H9 (cell line): ENCODE measurements around the gene TTC27. TPM values are rescaled to one million over a fixed set of nuclear protein-coding genes. Genes with fewer than 3 reads are reported as not detected.

Source experiments
- DNase-seq: peaks from one replicate; pipeline ENCODE4 v3.0.0-alpha.2; 2017
- H2AFZ ChIP-seq: one replicate; pipeline ENCODE4 v1.6.1; 2013; ENCODE audit warnings: mild to moderate bottlenecking, low read length, control low read depth, moderate library complexity
- H2AK5ac ChIP-seq: 2 replicates; pipeline ENCODE4 v1.6.1; 2013; ENCODE audit warnings: low read length, control low read depth, mixed read lengths; ENCODE audit not compliant: insufficient read length
- H2BK120ac ChIP-seq: one replicate; pipeline ENCODE4 v1.6.1; 2013; ENCODE audit warnings: low read depth, mild to moderate bottlenecking, low read length, control low read depth, inconsistent platforms; ENCODE audit not compliant: poor library complexity, severe bottlenecking
- H2BK12ac ChIP-seq: 2 replicates; pipeline ENCODE4 v1.6.1; 2013; ENCODE audit warnings: low read length, control low read depth, mixed read lengths, low read depth; ENCODE audit not compliant: insufficient read length
- H2BK15ac ChIP-seq: 2 replicates; pipeline ENCODE4 v1.6.1; 2013; ENCODE audit warnings: low read depth, low read length, control low read depth
- H2BK20ac ChIP-seq: one replicate; pipeline ENCODE4 v1.6.1; 2013; ENCODE audit warnings: low read depth, mild to moderate bottlenecking, low read length, control low read depth, inconsistent platforms; ENCODE audit not compliant: poor library complexity, severe bottlenecking
- H2BK5ac ChIP-seq: 2 replicates; pipeline ENCODE4 v1.6.1; 2013; ENCODE audit warnings: low read length, control low read depth, mixed read lengths; ENCODE audit not compliant: insufficient read length
- H3K14ac ChIP-seq: 2 replicates; pipeline ENCODE4 v1.6.1; 2013; ENCODE audit warnings: low read length, control low read depth; ENCODE audit not compliant: insufficient read depth
- H3K18ac ChIP-seq: 2 replicates; pipeline ENCODE4 v1.6.1; 2013; ENCODE audit warnings: low read depth, mild to moderate bottlenecking, mixed read lengths, low read length, control low read depth; ENCODE audit not compliant: insufficient read length
- H3K23ac ChIP-seq: 2 replicates; pipeline ENCODE4 v1.6.1; 2013; ENCODE audit warnings: low read length, control low read depth, mixed read lengths, low read depth; ENCODE audit not compliant: insufficient read length
- H3K23me2 ChIP-seq: 2 replicates; pipeline ENCODE4 v1.6.1; 2013; ENCODE audit warnings: low read depth, mild to moderate bottlenecking, mixed read lengths, low read length, control low read depth; ENCODE audit not compliant: insufficient read length, poor library complexity, severe bottlenecking
- H3K27ac ChIP-seq: 2 replicates; pipeline ENCODE4 v1.5.1; 2013; ENCODE audit warnings: low read length, control low read depth, mixed read lengths, low read depth; ENCODE audit not compliant: insufficient read length
- H3K27me3 ChIP-seq: 2 replicates; pipeline ENCODE4 v1.6.1; 2013; ENCODE audit warnings: low read length, control low read depth, inconsistent platforms; ENCODE audit not compliant: insufficient read depth
- H3K4ac ChIP-seq: 2 replicates; pipeline ENCODE4 v1.6.1; 2013; ENCODE audit warnings: low read depth, mild to moderate bottlenecking, control low read depth, inconsistent platforms, low read length, moderate library complexity
- H3K4me1 ChIP-seq: 2 replicates; pipeline ENCODE4 v1.6.1; 2013; ENCODE audit warnings: low read length, control low read depth, inconsistent platforms; ENCODE audit not compliant: insufficient read depth
- H3K4me2 ChIP-seq: 2 replicates; pipeline ENCODE4 v1.6.1; 2013; ENCODE audit warnings: low read length, control low read depth, mixed read lengths; ENCODE audit not compliant: insufficient read length, insufficient read depth
- H3K56ac ChIP-seq: 2 replicates; pipeline ENCODE4 v1.6.1; 2013; ENCODE audit warnings: low read depth, mild to moderate bottlenecking, mixed read lengths, low read length, control low read depth; ENCODE audit not compliant: insufficient read length
- H3K79me1 ChIP-seq: 2 replicates; pipeline ENCODE4 v1.6.1; 2013; ENCODE audit warnings: low read depth, mild to moderate bottlenecking, moderate library complexity, low read length, control low read depth, inconsistent platforms; ENCODE audit not compliant: insufficient read depth, poor library complexity, severe bottlenecking
- H3K79me2 ChIP-seq: 2 replicates; pipeline ENCODE4 v1.6.1; 2013; ENCODE audit warnings: low read length, control low read depth, inconsistent platforms; ENCODE audit not compliant: insufficient read depth
- H3K9ac ChIP-seq: 2 replicates; pipeline ENCODE4 v1.6.1; 2013; ENCODE audit warnings: low read length, control low read depth, mixed read lengths; ENCODE audit not compliant: insufficient read length; ENCODE audit errors: extremely low read depth
- H3K9me3 ChIP-seq: one replicate; pipeline ENCODE4 v1.6.1; 2013; ENCODE audit warnings: low read depth, low read length, inconsistent platforms; ENCODE audit not compliant: control insufficient read depth
- H3T11ph ChIP-seq: one replicate; pipeline ENCODE4 v1.6.1; 2013; ENCODE audit warnings: mild to moderate bottlenecking, low read length, control low read depth, inconsistent platforms
- H4K20me1 ChIP-seq: one replicate; pipeline ENCODE4 v1.6.1; 2013; ENCODE audit not compliant: control insufficient read depth, insufficient read length, insufficient read depth
- H4K5ac ChIP-seq: 2 replicates; pipeline ENCODE4 v1.6.1; 2013; ENCODE audit warnings: low read depth, mild to moderate bottlenecking, mixed read lengths, low read length, control low read depth; ENCODE audit not compliant: insufficient read length
- H4K8ac ChIP-seq: replicated peaks from 2 replicates; pipeline ENCODE4 v1.6.1; 2013; ENCODE audit warnings: low read length, control low read depth, mixed read lengths, low read depth; ENCODE audit not compliant: insufficient read length
- H4K91ac ChIP-seq: 2 replicates; pipeline ENCODE4 v1.6.1; 2013; ENCODE audit warnings: low read depth, mild to moderate bottlenecking, moderate library complexity, mixed read lengths, low read length, control low read depth; ENCODE audit not compliant: insufficient read length
- H3K27ac Mint-ChIP-seq, 3 experiments: 2 replicates in 2 of 3; 3 replicates in 1 of 3; pipeline ENCODE4 v1.8.0; 2020 to 2021; ENCODE audit warnings: mixed read lengths in 3 of 3, mild to moderate bottlenecking in 1 of 3, moderate library complexity in 1 of 3
- H3K27me3 Mint-ChIP-seq: 2 replicates; pipeline ENCODE4 v1.8.0; 2021; ENCODE audit warnings: low read depth, mild to moderate bottlenecking, moderate library complexity, mixed read lengths
- H3K36me3 Mint-ChIP-seq, 3 experiments: 2 replicates in 2 of 3; 3 replicates in 1 of 3; pipeline ENCODE4 v1.8.0; 2020 to 2021; ENCODE audit warnings: low read depth in 3 of 3, mixed read lengths in 3 of 3; ENCODE audit not compliant: insufficient read depth in 1 of 3
- H3K4me1 Mint-ChIP-seq, 2 experiments: 2 replicates each; pipeline ENCODE4 v1.8.0; 2020; ENCODE audit warnings: mixed read lengths in 2 of 2
- H3K4me3 Mint-ChIP-seq, 2 experiments: 2 replicates in 1 of 2; 3 replicates in 1 of 2; pipeline ENCODE4 v1.8.0; 2020 to 2021; ENCODE audit warnings: mild to moderate bottlenecking in 2 of 2, mixed read lengths in 2 of 2, moderate library complexity in 1 of 2
- H3K9me3 Mint-ChIP-seq, 2 experiments: 2 replicates in 1 of 2; 3 replicates in 1 of 2; pipeline ENCODE4 v1.8.0; 2020; ENCODE audit warnings: mild to moderate bottlenecking in 2 of 2, mixed read lengths in 2 of 2, moderate library complexity in 1 of 2
- CTCF ChIP-seq: fragments of 200-600 bp; sonication (generic); conservative IDR thresholded peaks from 3 replicates; pipeline ENCODE4 v1.8.0; 2021; ENCODE audit warnings: antibody characterized with exemption, mild to moderate bottlenecking
- WGBS: extraction: QIAGEN DNeasy Blood & Tissue Kit; methylation state at CpG from one replicate; pipeline ENCODE4 v1.1.7; 2013; ENCODE audit warnings: missing lambda C conversion rate, low lambda C conversion rate, mixed read lengths; ENCODE audit not compliant: insufficient read length; ENCODE audit errors: extremely low coverage; 5-methylcytosine and 5-hydroxymethylcytosine counted together
- total RNA-seq: library from RNA; stranded (reverse); gene quantifications from 2 replicates; pipeline ENCODE4 v1.2.1, GENCODE V29; 2021

Gene TTC27
- total RNA-seq, 1 experiment from 2014 or later, result 26.0 TPM

GRCh38 chr2:32783933-32784332, 156.1 kb downstream of the TTC27 start:
- Histone ChIP-seq H2BK20ac (no peak overlapping the region), H3K23ac (no peak overlapping the region), H3K4ac (no peak overlapping the region), H3T11ph (no peak overlapping the region), H3K9me3 (no peaks in the 10 kb centered on the region), H3K9ac (no peak overlapping the region), H4K91ac (no peak overlapping the region), H3K27me3 (no peaks in the 10 kb centered on the region), H2BK12ac (no peak overlapping the region), H3K79me2 (no peaks in the 10 kb centered on the region), H3K4me1 (no peaks in the 10 kb centered on the region), H3K23me2 (no peaks in the 10 kb centered on the region), H2AK5ac (no peak overlapping the region), H4K20me1 (no peaks in the 10 kb centered on the region), H2BK5ac (no peak overlapping the region), H3K4me2 (no peak overlapping the region), H3K56ac (no peak overlapping the region), H4K5ac (no peak overlapping the region), H2BK15ac (no peak overlapping the region), H3K14ac (no peak overlapping the region), H3K27ac (no peak overlapping the region), H2BK120ac (no peak overlapping the region), H2AFZ (no peak overlapping the region), H3K18ac (no peak overlapping the region), H3K79me1 (no peaks in the 10 kb centered on the region), H4K8ac (no peak overlapping the region)
- H3K9me3 Mint-ChIP-seq, result peaks cover 8% of the 10 kb centered on the region in 2 experiments
- WGBS, result no CpG with 5 or more reads among the region's 4 CpGs
- peaks cover 0 to 2% of the 10 kb centered on the region in 2 experiments; a peak in 1 of 4 replicates for H3K4me1 Mint-ChIP-seq
- no peak for TF ChIP-seq CTCF
- no peak overlapping the region for H3K4me3 Mint-ChIP-seq
- no peak overlapping the region for H3K27ac Mint-ChIP-seq
- no peaks in the 10 kb centered on the region for H3K27me3 Mint-ChIP-seq
- DNase-seq, result no peak
- peaks cover 12 to 18% (median 13%) of the 10 kb centered on the region in 3 experiments for H3K36me3 Mint-ChIP-seq
